Activated naive CD8-positive, alpha-beta T cell treated with anti-CD3 and anti-CD28 coated beads, Interleukin-2, amount 10 ng/mL, durations not matched to agents 7 days and 5 days (primary cell): Measurements from ENCODE around the gene GABRB3. TPM values are rescaled to one million over a fixed set of nuclear protein-coding genes. Genes with fewer than 3 reads are reported as not detected.

ENCODE experiments used
- ATAC-seq: fragments of 150-1000 bp; cut with Tn5 transposase; one replicate; pipeline ENCODE4 v1.10.0; 2021; ENCODE audit warnings: low read depth, moderate library complexity
- POLR2A ChIA-PET: fragments of 350-600 bp; sonication (Branson Sonifier 250); formaldehyde crosslinking; loops from one replicate; lab custom pipeline; 2021; ENCODE audit warnings: antibody characterized with exemption; lab: Charles Lee
- DNase-seq: peaks from one replicate; pipeline ENCODE4 v3.0.0; 2021
- H3K27ac Mint-ChIP-seq: one replicate; pipeline ENCODE4 v1.8.0; 2022; ENCODE audit warnings: mild to moderate bottlenecking, mixed read lengths
- H3K27me3 Mint-ChIP-seq: one replicate; pipeline ENCODE4 v1.8.0; 2022; ENCODE audit warnings: mild to moderate bottlenecking, moderate library complexity, mixed read lengths
- H3K36me3 Mint-ChIP-seq: one replicate; pipeline ENCODE4 v1.8.0; 2021; ENCODE audit warnings: mild to moderate bottlenecking, mixed read lengths
- H3K4me1 Mint-ChIP-seq: one replicate; pipeline ENCODE4 v1.8.0; 2021; ENCODE audit warnings: mixed read lengths
- H3K4me3 Mint-ChIP-seq: one replicate; pipeline ENCODE4 v1.8.0; 2022; ENCODE audit warnings: mild to moderate bottlenecking, moderate library complexity, mixed read lengths
- H3K9me3 Mint-ChIP-seq: one replicate; pipeline ENCODE4 v1.8.0; 2021; ENCODE audit warnings: mixed read lengths
- total RNA-seq, 2 experiments: library from RNA; stranded (reverse); gene quantifications; one replicate each; pipeline ENCODE4 v1.2.3, GENCODE V29; 2021

The GABRB3 gene
- total RNA-seq, 2 experiments from 2014 or later: not detected

DNA sequence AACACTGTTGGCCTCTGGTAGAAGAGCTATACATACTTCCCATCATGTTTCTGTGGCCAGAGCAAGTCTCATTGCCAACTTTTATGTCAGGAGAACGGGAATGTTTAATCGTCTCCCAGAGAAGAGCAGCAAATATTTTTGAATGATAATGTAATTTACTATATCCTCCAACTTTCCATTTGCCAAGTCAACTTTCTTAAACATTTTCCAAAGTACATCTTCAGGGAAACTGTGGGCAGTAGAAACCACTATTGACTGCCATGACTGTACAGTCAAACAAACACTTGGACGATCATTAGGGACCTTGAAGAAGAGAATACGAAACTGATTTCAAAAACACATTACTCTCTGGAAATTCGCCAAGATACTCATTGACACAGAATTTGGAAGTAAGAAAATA is 201.5 kb downstream of the GABRB3 start:
- POLR2A ChIA-PET: no interaction called here

DNA sequence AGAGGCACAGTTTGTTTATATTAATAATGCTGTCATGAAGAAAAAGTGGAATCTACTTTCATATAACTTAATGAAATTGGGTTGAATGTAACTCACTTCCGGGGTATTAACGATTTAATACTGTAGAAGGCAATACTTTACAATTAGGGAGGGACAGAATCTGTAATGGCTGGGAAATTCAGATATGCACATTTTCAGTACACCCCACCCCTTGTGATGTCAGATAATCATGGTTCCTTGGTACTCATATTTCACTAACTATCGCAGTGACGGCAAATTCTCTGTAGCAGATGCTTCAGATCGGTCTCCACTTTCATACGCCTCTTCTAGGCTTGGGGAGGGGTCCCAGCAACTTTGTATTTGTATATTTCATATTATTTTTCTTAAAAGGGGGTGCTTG is 207.3 kb downstream of the GABRB3 start:
- Mint-ChIP-seq H3K27me3 (no peaks in the 10 kb centered on the region), H3K9me3 (peaks cover 6% of the 10 kb centered on the region), H3K27ac (no peak overlapping the region), H3K4me1 (no peaks in the 10 kb centered on the region), H3K36me3 (no peaks in the 10 kb centered on the region), H3K4me3 (no peak overlapping the region)
- DNase-seq (no peak), ATAC-seq (no peak)
- POLR2A ChIA-PET: no interaction called here

More for the DNA sequence above, 201.5 kb downstream of the GABRB3 start:
- Mint-ChIP-seq H3K27me3 (no peaks in the 10 kb centered on the region), H3K36me3 (no peaks in the 10 kb centered on the region), H3K4me1 (no peaks in the 10 kb centered on the region), H3K9me3 (peaks cover 6% of the 10 kb centered on the region), H3K27ac (no peak overlapping the region), H3K4me3 (no peak overlapping the region)
- DNase-seq (no peak), ATAC-seq (no peak)

DNA sequence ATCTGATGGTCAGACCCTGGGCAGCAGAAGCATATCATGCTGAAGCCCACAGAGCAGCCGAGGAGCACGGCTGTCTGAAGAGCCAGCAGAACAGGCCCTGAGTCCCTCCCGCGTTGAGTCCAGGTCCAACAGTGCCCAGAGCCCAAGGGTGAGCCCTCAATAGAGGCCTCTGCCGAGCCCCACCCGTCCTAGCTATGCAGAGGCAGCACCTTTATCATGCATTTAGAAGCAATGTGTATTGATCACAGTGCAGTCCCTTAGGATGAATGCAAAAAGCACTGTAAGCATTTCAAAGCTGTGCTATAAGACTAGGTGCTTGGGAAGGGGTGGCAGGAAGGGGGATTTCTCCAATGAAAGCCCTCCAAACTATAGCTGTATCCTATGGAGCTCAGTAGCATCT is 208.5 kb downstream of the GABRB3 start:
- ATAC-seq: no peak

GRCh38 chr15:26562336-26562735 is 210.5 kb downstream of the GABRB3 start:
- no peaks in the 10 kb centered on the region for H3K4me1 Mint-ChIP-seq
- H3K9me3 Mint-ChIP-seq: peaks cover 5% of the 10 kb centered on the region
- ATAC-seq (no peak), DNase-seq (no peak)
- no peak overlapping the region for H3K4me3 Mint-ChIP-seq
- no peaks in the 10 kb centered on the region for H3K27me3 Mint-ChIP-seq
- no peak overlapping the region for H3K27ac Mint-ChIP-seq
- POLR2A ChIA-PET: no interaction called here
- no peaks in the 10 kb centered on the region for H3K36me3 Mint-ChIP-seq

More for the DNA sequence above, 208.5 kb downstream of the GABRB3 start:
- Mint-ChIP-seq H3K27me3 (no peaks in the 10 kb centered on the region), H3K27ac (no peak overlapping the region), H3K36me3 (no peaks in the 10 kb centered on the region), H3K4me3 (no peak overlapping the region), H3K9me3 (peaks cover 5% of the 10 kb centered on the region), H3K4me1 (no peaks in the 10 kb centered on the region)
- no peak for DNase-seq
- POLR2A ChIA-PET: no interaction called here

- no peaks in the 10 kb centered on the region for H3K27me3 Mint-ChIP-seq
- H3K4me3 Mint-ChIP-seq: no peak overlapping the region
- POLR2A ChIA-PET: no interaction called here
- no peaks in the 10 kb centered on the region for H3K36me3 Mint-ChIP-seq
- H3K4me1 Mint-ChIP-seq: no peaks in the 10 kb centered on the region
- peaks cover 6% of the 10 kb centered on the region for H3K9me3 Mint-ChIP-seq
- ATAC-seq (no peak), DNase-seq (no peak)
- H3K27ac Mint-ChIP-seq: no peak overlapping the region
Observed at GRCh38 chr15:26561896-26562295, 211.0 kb downstream of the GABRB3 start.

- no peak for DNase-seq
- peaks cover 9% of the 10 kb centered on the region for H3K9me3 Mint-ChIP-seq
- ATAC-seq: no peak
- POLR2A ChIA-PET: no interaction called here
- H3K4me3 Mint-ChIP-seq: no peak overlapping the region
- no peaks in the 10 kb centered on the region for H3K36me3 Mint-ChIP-seq
- no peak overlapping the region for H3K27ac Mint-ChIP-seq
- no peaks in the 10 kb centered on the region for H3K4me1 Mint-ChIP-seq
- H3K27me3 Mint-ChIP-seq: no peaks in the 10 kb centered on the region
Observed at GRCh38 chr15:26561130-26561529, 211.7 kb downstream of the GABRB3 start.

DNA sequence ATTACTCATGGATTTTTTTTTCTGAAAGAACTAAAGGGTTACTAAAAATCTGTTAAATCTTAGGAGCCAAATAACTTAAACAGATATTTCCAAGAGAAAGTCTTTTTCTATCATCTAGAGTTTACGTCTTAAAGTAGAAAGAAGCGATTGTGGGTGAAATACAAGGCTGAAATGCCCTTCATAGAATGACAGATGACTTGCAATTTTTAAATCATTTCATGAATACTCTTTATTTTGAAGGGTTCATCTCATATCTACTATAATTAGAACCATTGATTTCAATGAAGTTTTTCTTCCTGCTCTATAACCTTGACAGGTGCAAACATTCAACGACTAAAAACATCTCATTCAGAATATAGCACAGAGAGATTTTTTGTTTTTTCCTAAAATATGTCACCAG is 217.0 kb downstream of the GABRB3 start:
- Mint-ChIP-seq H3K27ac (no peak overlapping the region), H3K27me3 (no peaks in the 10 kb centered on the region), H3K36me3 (no peaks in the 10 kb centered on the region), H3K4me3 (no peak overlapping the region), H3K4me1 (no peaks in the 10 kb centered on the region), H3K9me3 (peaks cover 7% of the 10 kb centered on the region)
- ATAC-seq: no peak
- POLR2A ChIA-PET: no interaction called here
- no peak for DNase-seq

GRCh38 chr15:26551473-26551872 is 221.4 kb downstream of the GABRB3 start:
- Mint-ChIP-seq H3K4me1 (no peaks in the 10 kb centered on the region), H3K36me3 (no peaks in the 10 kb centered on the region), H3K27ac (no peak overlapping the region), H3K27me3 (no peaks in the 10 kb centered on the region), H3K4me3 (no peak overlapping the region), H3K9me3 (peaks cover 9% of the 10 kb centered on the region)
- POLR2A ChIA-PET: no interaction called here
- ATAC-seq (no peak), DNase-seq (no peak)

- Mint-ChIP-seq H3K36me3 (no peaks in the 10 kb centered on the region), H3K9me3 (peaks cover 7% of the 10 kb centered on the region), H3K27me3 (no peaks in the 10 kb centered on the region), H3K4me1 (no peaks in the 10 kb centered on the region), H3K27ac (no peak overlapping the region), H3K4me3 (no peak overlapping the region)
- no peak for DNase-seq
- no peak for ATAC-seq
- POLR2A ChIA-PET: no interaction called here
Observed at GRCh38 chr15:26550880-26551279, 222.0 kb downstream of the GABRB3 start.

- DNase-seq (no peak), ATAC-seq (no peak)
- no peaks in the 10 kb centered on the region for H3K27me3 Mint-ChIP-seq
- peaks cover 14% of the 10 kb centered on the region for H3K9me3 Mint-ChIP-seq
- POLR2A ChIA-PET: no interaction called here
- no peak overlapping the region for H3K27ac Mint-ChIP-seq
- H3K36me3 Mint-ChIP-seq: no peaks in the 10 kb centered on the region
- no peak overlapping the region for H3K4me3 Mint-ChIP-seq
- H3K4me1 Mint-ChIP-seq: no peaks in the 10 kb centered on the region
Observed at GRCh38 chr15:26537663-26538062, 235.2 kb downstream of the GABRB3 start.

DNA sequence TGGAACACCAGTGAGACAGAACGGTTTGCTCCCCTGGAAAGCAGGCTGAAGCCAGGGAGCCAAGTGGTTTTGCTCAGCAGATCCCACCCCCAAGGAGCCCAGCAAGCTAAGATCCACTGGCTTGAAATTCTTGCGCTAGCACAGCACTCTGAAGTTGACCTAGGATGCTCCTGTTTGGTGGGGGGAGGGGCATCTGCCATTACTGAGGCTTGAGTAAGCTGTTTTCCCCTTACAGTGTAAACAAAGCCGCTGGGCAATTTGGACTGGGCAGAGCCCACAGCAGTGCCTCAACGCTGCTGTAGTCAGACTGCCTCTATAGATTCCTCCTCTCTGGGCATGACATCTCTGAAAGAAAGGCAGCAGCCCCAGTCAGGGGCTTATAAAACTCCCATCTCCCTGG is 241.4 kb downstream of the GABRB3 start:
- DNase-seq (no peak), ATAC-seq (no peak)
- Mint-ChIP-seq H3K27me3 (no peaks in the 10 kb centered on the region), H3K27ac (no peak overlapping the region), H3K4me1 (no peaks in the 10 kb centered on the region), H3K36me3 (no peaks in the 10 kb centered on the region), H3K4me3 (no peak overlapping the region), H3K9me3 (peaks cover 11% of the 10 kb centered on the region)
- POLR2A ChIA-PET: no interaction called here

GRCh38 chr15:26525096-26525495 is 247.8 kb downstream of the GABRB3 start:
- no peaks in the 10 kb centered on the region for H3K36me3 Mint-ChIP-seq
- no peak for DNase-seq
- peaks cover 13% of the 10 kb centered on the region for H3K9me3 Mint-ChIP-seq
- ATAC-seq: no peak
- H3K27me3 Mint-ChIP-seq: no peaks in the 10 kb centered on the region
- POLR2A ChIA-PET: no interaction called here
- H3K4me1 Mint-ChIP-seq: no peaks in the 10 kb centered on the region
- no peak overlapping the region for H3K4me3 Mint-ChIP-seq
- H3K27ac Mint-ChIP-seq: no peak overlapping the region

GRCh38 chr15:26521691-26522198 is 251.1 kb downstream of the GABRB3 start:
- Mint-ChIP-seq H3K27ac (no peak overlapping the region), H3K36me3 (no peaks in the 10 kb centered on the region), H3K9me3 (peaks cover 13% of the 10 kb centered on the region), H3K4me1 (no peaks in the 10 kb centered on the region), H3K4me3 (no peak overlapping the region), H3K27me3 (no peaks in the 10 kb centered on the region)
- ATAC-seq: no peak
- no peak for DNase-seq
- POLR2A ChIA-PET: no interaction called here

GRCh38 chr15:26521130-26521529 is 251.7 kb downstream of the GABRB3 start:
- Mint-ChIP-seq H3K36me3 (no peaks in the 10 kb centered on the region), H3K27ac (no peak overlapping the region), H3K4me3 (no peak overlapping the region), H3K27me3 (no peaks in the 10 kb centered on the region), H3K9me3 (peaks cover 15% of the 10 kb centered on the region), H3K4me1 (no peaks in the 10 kb centered on the region)
- POLR2A ChIA-PET: no interaction called here
- ATAC-seq (no peak), DNase-seq (no peak)

- H3K27me3 Mint-ChIP-seq: no peaks in the 10 kb centered on the region
- peaks cover 9% of the 10 kb centered on the region for H3K9me3 Mint-ChIP-seq
- POLR2A ChIA-PET: no interaction called here
Observed at GRCh38 chr15:26518885-26519284, 254.0 kb downstream of the GABRB3 start.

More at GRCh38 chr15:26518885-26519284, 254.0 kb downstream of the GABRB3 start:
- Mint-ChIP-seq H3K4me3 (no peak overlapping the region), H3K4me1 (no peaks in the 10 kb centered on the region), H3K27ac (no peak overlapping the region), H3K36me3 (no peaks in the 10 kb centered on the region)
- DNase-seq (no peak), ATAC-seq (no peak)
